Activated naive CD8-positive, alpha-beta T cell treated with anti-CD3 and anti-CD28 coated beads for 36 hours (primary cell): ENCODE results near the gene ZNF660. TPM values are rescaled to one million over a fixed set of nuclear protein-coding genes. Genes with fewer than 3 reads are reported as not detected.
"Not testable (repeated sequence)": the region's sequence is repeated elsewhere in the genome, so short reads cannot be mapped to it uniquely, and the experiment has no call there.

ENCODE experiments used
- DNase-seq: peaks from one replicate; pipeline ENCODE4 v3.0.0; 2021
- H3K27ac Mint-ChIP-seq: one replicate; pipeline ENCODE4 v1.8.0; 2022; ENCODE audit warnings: mild to moderate bottlenecking, moderate library complexity, mixed read lengths
- H3K27me3 Mint-ChIP-seq: one replicate; pipeline ENCODE4 v1.8.0; 2022; ENCODE audit warnings: mild to moderate bottlenecking, mixed read lengths
- H3K36me3 Mint-ChIP-seq: one replicate; pipeline ENCODE4 v1.8.0; 2021; ENCODE audit warnings: mild to moderate bottlenecking, mixed read lengths
- H3K4me1 Mint-ChIP-seq: one replicate; pipeline ENCODE4 v1.8.0; 2021; ENCODE audit warnings: mixed read lengths
- H3K4me3 Mint-ChIP-seq: one replicate; pipeline ENCODE4 v1.8.0; 2022; ENCODE audit warnings: mild to moderate bottlenecking, moderate library complexity, mixed read lengths
- H3K9me3 Mint-ChIP-seq: one replicate; pipeline ENCODE4 v1.8.0; 2022; ENCODE audit warnings: mixed read lengths
- total RNA-seq, 2 experiments: library from RNA; stranded (reverse); gene quantifications; one replicate each; pipeline ENCODE4 v1.2.3, GENCODE V29; 2021

Gene ZNF660
- 1 to 10 TPM in 1 of 2 experiments, under 1 TPM in 1; 0.94 to 1.6 TPM for total RNA-seq

- DNase-seq: peak; percentile 25
- H3K36me3 Mint-ChIP-seq: peaks cover 31% of the 10 kb centered on the region
- peaks cover 30% of the 10 kb centered on the region for H3K27me3 Mint-ChIP-seq
- peaks cover 17% of the 10 kb centered on the region for H3K9me3 Mint-ChIP-seq
- no peak within 1 kb of the TSS for H3K27ac Mint-ChIP-seq
- H3K4me1 Mint-ChIP-seq: peaks cover 10% of the 10 kb centered on the region
- H3K4me3 Mint-ChIP-seq: peak within 1 kb of the TSS; percentile 72
These were observed at the start of gene ZNF660 for GRCh38 chr3:44584646-44585501. TSS of gene ZNF660 (plus strand) at chr3:44584964. CDS start at chr3:44594194, 9,230 bp downstream.

GRCh38 chr3:44535364-44535763 lies 49.4 kb upstream of the ZNF660 start:
- no peaks in the 10 kb centered on the region for H3K9me3 Mint-ChIP-seq
- no peak for DNase-seq
- no peak overlapping the region for H3K4me3 Mint-ChIP-seq
- H3K4me1 Mint-ChIP-seq: peaks cover 2% of the 10 kb centered on the region
- peaks cover 55% of the 10 kb centered on the region for H3K27me3 Mint-ChIP-seq
- H3K27ac Mint-ChIP-seq: no peak overlapping the region
- H3K36me3 Mint-ChIP-seq: no peaks in the 10 kb centered on the region

- H3K27ac Mint-ChIP-seq, DNase-seq, H3K4me3 Mint-ChIP-seq, H3K4me1 Mint-ChIP-seq, H3K36me3 Mint-ChIP-seq, H3K27me3 Mint-ChIP-seq, H3K9me3 Mint-ChIP-seq: not testable (repeated sequence)
These were observed 40.0 kb upstream of the ZNF660 start for GRCh38 chr3:44544811-44545210.

GRCh38 chr3:44554626-44555592 lies 29.9 kb upstream of the ZNF660 start, which contains the start of gene ZKSCAN7:
TSS of gene ZKSCAN7 (plus strand) at chr3:44555193. CDS start at chr3:44557048, 1,855 bp downstream.
- H3K9me3 Mint-ChIP-seq: peaks cover 8% of the 10 kb centered on the region
- peak within 1 kb of the TSS; percentile 90 for H3K27ac Mint-ChIP-seq
- H3K36me3 Mint-ChIP-seq: peaks cover 48% of the 10 kb centered on the region
- H3K4me1 Mint-ChIP-seq: peaks cover 16% of the 10 kb centered on the region
- H3K4me3 Mint-ChIP-seq: peak within 1 kb of the TSS; percentile 91
- no peaks in the 10 kb centered on the region for H3K27me3 Mint-ChIP-seq
- DNase-seq: peak; percentile 70

GRCh38 chr3:44555723-44556122 lies 29.0 kb upstream of the ZNF660 start:
- Mint-ChIP-seq H3K27me3 (no peaks in the 10 kb centered on the region), H3K27ac (peak overlapping the region; percentile 90), H3K4me1 (peaks cover 18% of the 10 kb centered on the region), H3K9me3 (peaks cover 8% of the 10 kb centered on the region), H3K36me3 (peaks cover 56% of the 10 kb centered on the region), H3K4me3 (peak overlapping the region; percentile 91)
- DNase-seq: no peak

GRCh38 chr3:44557074-44557473 lies 27.7 kb upstream of the ZNF660 start:
- Mint-ChIP-seq H3K9me3 (peaks cover 19% of the 10 kb centered on the region), H3K4me3 (no peak overlapping the region)

GRCh38 chr3:44561076-44561475 lies 23.7 kb upstream of the ZNF660 start:
- Mint-ChIP-seq H3K4me3 (no peak overlapping the region), H3K27me3 (no peaks in the 10 kb centered on the region), H3K36me3 (peaks cover 90% of the 10 kb centered on the region), H3K4me1 (peaks cover 9% of the 10 kb centered on the region), H3K27ac (no peak overlapping the region), H3K9me3 (peaks cover 28% of the 10 kb centered on the region)
- DNase-seq: no peak

More at GRCh38 chr3:44557074-44557473, 27.7 kb upstream of the ZNF660 start:
- no peak for DNase-seq
- Mint-ChIP-seq H3K36me3 (peaks cover 69% of the 10 kb centered on the region), H3K4me1 (peaks cover 21% of the 10 kb centered on the region), H3K27me3 (no peaks in the 10 kb centered on the region), H3K27ac (no peak overlapping the region)

- no peak for DNase-seq
- Mint-ChIP-seq H3K27ac (no peak overlapping the region), H3K4me1 (peaks cover 5% of the 10 kb centered on the region), H3K36me3 (peaks cover 89% of the 10 kb centered on the region), H3K9me3 (peaks cover 34% of the 10 kb centered on the region), H3K4me3 (no peak overlapping the region), H3K27me3 (no peaks in the 10 kb centered on the region)
These were observed 22.6 kb upstream of the ZNF660 start for GRCh38 chr3:44562147-44562546.

GRCh38 chr3:44568561-44568960 lies 16.2 kb upstream of the ZNF660 start:
- H3K27ac Mint-ChIP-seq: no peak overlapping the region
- no peak for DNase-seq
- H3K4me3 Mint-ChIP-seq: no peak overlapping the region
- H3K36me3 Mint-ChIP-seq: peaks cover 88% of the 10 kb centered on the region
- no peaks in the 10 kb centered on the region for H3K4me1 Mint-ChIP-seq
- H3K9me3 Mint-ChIP-seq: peaks cover 61% of the 10 kb centered on the region
- no peaks in the 10 kb centered on the region for H3K27me3 Mint-ChIP-seq

- H3K4me3 Mint-ChIP-seq: no peak overlapping the region
- H3K27ac Mint-ChIP-seq: no peak overlapping the region
- H3K36me3 Mint-ChIP-seq: peaks cover 74% of the 10 kb centered on the region
- H3K4me1 Mint-ChIP-seq: no peaks in the 10 kb centered on the region
- no peak for DNase-seq
- peaks cover 56% of the 10 kb centered on the region for H3K9me3 Mint-ChIP-seq
- no peaks in the 10 kb centered on the region for H3K27me3 Mint-ChIP-seq
These were observed 13.7 kb upstream of the ZNF660 start for GRCh38 chr3:44571024-44571423.

GRCh38 chr3:44576613-44577012 lies 8.2 kb upstream of the ZNF660 start:
- no peak overlapping the region for H3K4me3 Mint-ChIP-seq
- no peak for DNase-seq
- H3K9me3 Mint-ChIP-seq: peaks cover 37% of the 10 kb centered on the region
- no peaks in the 10 kb centered on the region for H3K4me1 Mint-ChIP-seq
- H3K27ac Mint-ChIP-seq: no peak overlapping the region
- H3K36me3 Mint-ChIP-seq: peaks cover 62% of the 10 kb centered on the region
- no peaks in the 10 kb centered on the region for H3K27me3 Mint-ChIP-seq

- not testable (repeated sequence) for H3K4me1 Mint-ChIP-seq, DNase-seq, H3K4me3 Mint-ChIP-seq, H3K27ac Mint-ChIP-seq, H3K27me3 Mint-ChIP-seq
- H3K9me3 Mint-ChIP-seq: peaks cover 29% of the 10 kb centered on the region
- peaks cover 54% of the 10 kb centered on the region for H3K36me3 Mint-ChIP-seq
These were observed 7.3 kb upstream of the ZNF660 start for GRCh38 chr3:44577354-44577952.

GRCh38 chr3:44578316-44578715 lies 6.4 kb upstream of the ZNF660 start:
- not testable (repeated sequence) for DNase-seq, H3K4me3 Mint-ChIP-seq, H3K27me3 Mint-ChIP-seq, H3K4me1 Mint-ChIP-seq, H3K27ac Mint-ChIP-seq
- Mint-ChIP-seq H3K9me3 (peaks cover 25% of the 10 kb centered on the region), H3K36me3 (peaks cover 48% of the 10 kb centered on the region)

- H3K27ac Mint-ChIP-seq, H3K4me3 Mint-ChIP-seq, DNase-seq, H3K4me1 Mint-ChIP-seq, H3K27me3 Mint-ChIP-seq: not testable (repeated sequence)
- H3K36me3 Mint-ChIP-seq: peaks cover 49% of the 10 kb centered on the region
- peaks cover 30% of the 10 kb centered on the region for H3K9me3 Mint-ChIP-seq
These were observed 5.7 kb upstream of the ZNF660 start for GRCh38 chr3:44578924-44579515.
